Measurements from ENCODE around the gene OR6F1.

- TF ChIP-seq POLR2A (IDR thresholded peaks at IDR 0.05; ENCODE audit: low read length) (no peak), GATA1 (IDR thresholded peaks at IDR 0.05; ENCODE audit: low read depth, low read length) (no peak)
Observed at GRCh38 chr1:247747616-247748015, 31.2 kb upstream of the OR6F1 start.
